ENCODE data around the gene RGS19. TPM values are rescaled to one million over a fixed set of nuclear protein-coding genes. Genes with fewer than 3 reads are reported as not detected.
A peak's percentile ranks its signal among the peaks of the same experiment; 100 is the strongest.

The RGS19 gene
- total RNA-seq, 1 experiment from 2014 or later = 32.0 TPM

DNA sequence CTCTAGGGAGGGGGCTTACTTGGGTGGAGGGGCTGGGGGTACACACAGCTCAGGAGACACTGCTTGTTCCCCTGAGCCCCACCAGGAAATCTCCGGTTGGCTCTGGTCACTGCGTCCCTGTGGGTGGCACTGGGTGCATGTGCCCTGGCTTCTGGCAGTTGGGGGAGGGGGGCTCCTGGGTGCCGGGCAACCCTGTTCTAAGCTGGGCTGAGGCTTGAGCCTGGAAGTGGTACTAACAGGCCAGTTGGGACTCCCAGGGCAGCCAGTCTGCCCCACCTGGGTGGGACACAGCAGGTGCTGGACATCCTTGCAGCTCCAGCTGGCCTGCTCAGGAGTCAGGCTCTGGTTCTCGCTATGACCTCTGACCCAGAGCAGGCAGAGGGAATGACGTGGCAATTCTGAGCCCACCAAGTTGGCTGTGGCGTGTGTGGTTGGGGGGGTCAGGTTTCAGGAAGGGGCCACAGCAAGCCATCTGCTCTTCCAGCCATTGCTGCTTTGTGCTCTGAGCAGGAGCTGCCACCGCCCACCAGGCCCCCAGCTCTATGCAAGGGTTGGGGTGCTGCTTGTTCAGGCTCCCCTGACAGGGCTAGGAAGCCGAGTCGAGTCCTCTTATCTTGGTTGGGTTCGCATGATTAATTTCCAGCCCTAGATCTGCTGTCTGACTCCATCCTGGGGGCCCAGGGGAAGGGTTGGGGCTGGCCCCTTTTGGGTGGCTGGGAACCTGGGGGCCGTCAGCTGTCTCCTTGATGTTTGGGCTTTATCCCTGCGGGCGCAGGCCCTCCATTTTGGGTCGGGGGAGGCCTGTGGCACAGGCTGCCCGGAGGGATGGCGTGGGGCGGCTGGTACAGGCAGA lies 42.7 kb downstream of the RGS19 start:
- CTCF ChIA-PET = interaction anchor here (1.3 kb wide), 1 partner anchor 56 kb away, joined by 3 read pairs; no protein-coding TSS in a partner anchor
- peaks cover 33% of the 10 kb centered on the region for H3K4me1 ChIP-seq (ENCODE audit: control insufficient read depth, insufficient read depth, low read length)
- 0 out of 2 replicates have a peak, but pooled peaks cover 2% of the 10 kb centered on the region for H3K36me3 ChIP-seq (ENCODE audit: control insufficient read depth, insufficient read depth, low read length)
- in situ Hi-C loops (cut with HindIII; ENCODE audit: low pct_unique_long_range_greater_than_20kb, low sequenced_read_pairs) (no loop called here), intact Hi-C loops (cut with micrococcal nuclease; ENCODE audit: unreplicated experiment) (no loop called here)
- BruUV-seq (replicated peaks) = no TSS peak
- ATAC-seq = no peak
- no peaks in the 10 kb centered on the region for H3K27me3 ChIP-seq (ENCODE audit: control insufficient read depth, insufficient read depth, low read length)
- no peak for TF ChIP-seq SIN3A (IDR thresholded peaks at IDR 0.05; ENCODE audit: borderline replicate concordance, insufficient read depth, low read depth, low read length)
- TF ChIP-seq, protein P1, sequence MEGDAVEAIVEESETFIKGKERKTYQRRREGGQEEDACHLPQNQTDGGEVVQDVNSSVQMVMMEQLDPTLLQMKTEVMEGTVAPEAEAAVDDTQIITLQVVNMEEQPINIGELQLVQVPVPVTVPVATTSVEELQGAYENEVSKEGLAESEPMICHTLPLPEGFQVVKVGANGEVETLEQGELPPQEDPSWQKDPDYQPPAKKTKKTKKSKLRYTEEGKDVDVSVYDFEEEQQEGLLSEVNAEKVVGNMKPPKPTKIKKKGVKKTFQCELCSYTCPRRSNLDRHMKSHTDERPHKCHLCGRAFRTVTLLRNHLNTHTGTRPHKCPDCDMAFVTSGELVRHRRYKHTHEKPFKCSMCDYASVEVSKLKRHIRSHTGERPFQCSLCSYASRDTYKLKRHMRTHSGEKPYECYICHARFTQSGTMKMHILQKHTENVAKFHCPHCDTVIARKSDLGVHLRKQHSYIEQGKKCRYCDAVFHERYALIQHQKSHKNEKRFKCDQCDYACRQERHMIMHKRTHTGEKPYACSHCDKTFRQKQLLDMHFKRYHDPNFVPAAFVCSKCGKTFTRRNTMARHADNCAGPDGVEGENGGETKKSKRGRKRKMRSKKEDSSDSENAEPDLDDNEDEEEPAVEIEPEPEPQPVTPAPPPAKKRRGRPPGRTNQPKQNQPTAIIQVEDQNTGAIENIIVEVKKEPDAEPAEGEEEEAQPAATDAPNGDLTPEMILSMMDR (IDR thresholded peaks at IDR 0.05) = no peak
- TF ChIP-seq, protein P2, sequence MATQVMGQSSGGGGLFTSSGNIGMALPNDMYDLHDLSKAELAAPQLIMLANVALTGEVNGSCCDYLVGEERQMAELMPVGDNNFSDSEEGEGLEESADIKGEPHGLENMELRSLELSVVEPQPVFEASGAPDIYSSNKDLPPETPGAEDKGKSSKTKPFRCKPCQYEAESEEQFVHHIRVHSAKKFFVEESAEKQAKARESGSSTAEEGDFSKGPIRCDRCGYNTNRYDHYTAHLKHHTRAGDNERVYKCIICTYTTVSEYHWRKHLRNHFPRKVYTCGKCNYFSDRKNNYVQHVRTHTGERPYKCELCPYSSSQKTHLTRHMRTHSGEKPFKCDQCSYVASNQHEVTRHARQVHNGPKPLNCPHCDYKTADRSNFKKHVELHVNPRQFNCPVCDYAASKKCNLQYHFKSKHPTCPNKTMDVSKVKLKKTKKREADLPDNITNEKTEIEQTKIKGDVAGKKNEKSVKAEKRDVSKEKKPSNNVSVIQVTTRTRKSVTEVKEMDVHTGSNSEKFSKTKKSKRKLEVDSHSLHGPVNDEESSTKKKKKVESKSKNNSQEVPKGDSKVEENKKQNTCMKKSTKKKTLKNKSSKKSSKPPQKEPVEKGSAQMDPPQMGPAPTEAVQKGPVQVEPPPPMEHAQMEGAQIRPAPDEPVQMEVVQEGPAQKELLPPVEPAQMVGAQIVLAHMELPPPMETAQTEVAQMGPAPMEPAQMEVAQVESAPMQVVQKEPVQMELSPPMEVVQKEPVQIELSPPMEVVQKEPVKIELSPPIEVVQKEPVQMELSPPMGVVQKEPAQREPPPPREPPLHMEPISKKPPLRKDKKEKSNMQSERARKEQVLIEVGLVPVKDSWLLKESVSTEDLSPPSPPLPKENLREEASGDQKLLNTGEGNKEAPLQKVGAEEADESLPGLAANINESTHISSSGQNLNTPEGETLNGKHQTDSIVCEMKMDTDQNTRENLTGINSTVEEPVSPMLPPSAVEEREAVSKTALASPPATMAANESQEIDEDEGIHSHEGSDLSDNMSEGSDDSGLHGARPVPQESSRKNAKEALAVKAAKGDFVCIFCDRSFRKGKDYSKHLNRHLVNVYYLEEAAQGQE (IDR thresholded peaks at IDR 0.05; ENCODE audit: insufficient read depth in 1 of 2, low read depth in 2 of 2, low read length in 1 of 2) = no peak
- no peak for TF ChIP-seq POLR2AphosphoS5 (IDR thresholded peaks at IDR 0.05; ENCODE audit: low read depth, low read length)
- no peak for TF ChIP-seq TCF7L2 (IDR thresholded peaks at IDR 0.05; ENCODE audit: low read depth, low read length)
- POLR2A ChIA-PET = no interaction called here
- H3K9me3 ChIP-seq (ENCODE audit: control insufficient read depth, insufficient read depth, low read depth, low read length) = no peaks in the 10 kb centered on the region
- no peak overlapping the region for H3K4me3 ChIP-seq (ENCODE audit: low read depth in 2 of 2, low read length in 2 of 2)
- no peak overlapping the region for H3K27ac ChIP-seq (ENCODE audit: low read length)
- DNase-seq (ENCODE audit: low read depth, low spot score) = no peak

DNA sequence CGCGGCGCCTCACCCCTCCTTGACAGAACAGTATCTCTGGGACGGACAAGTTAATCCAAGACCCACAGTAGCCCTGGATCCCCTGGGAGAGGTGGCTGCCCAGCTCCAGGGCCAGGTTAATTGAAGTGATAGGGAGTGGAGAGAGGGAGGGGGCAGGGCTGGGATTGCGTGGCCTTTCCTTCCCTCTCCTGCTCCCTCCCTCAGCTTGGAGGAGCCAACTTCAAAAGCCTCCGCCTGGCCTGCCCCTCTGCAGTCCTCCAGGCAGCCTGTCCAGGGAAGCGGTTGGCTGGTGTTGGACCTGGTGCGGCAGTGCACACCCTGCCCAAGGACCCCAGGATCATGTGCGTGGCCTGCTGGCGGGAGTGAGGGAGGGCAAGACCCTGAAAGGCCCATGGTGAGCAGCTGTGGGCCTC lies 43.4 kb downstream of the RGS19 start, which contains the start of gene C20orf204:
TSS of gene C20orf204 (plus strand) at position 250 of the 413 bp plus-strand sequence. CDS start at position 392, 142 bp downstream.
- ChIA-PET POLR2A (no interaction called here), CTCF (no interaction called here)
- BruUV-seq (replicated peaks) = no TSS peak
- no peak; the same call in 1 of the 2 replicates for TF ChIP-seq TCF7L2 (IDR thresholded peaks at IDR 0.05; ENCODE audit: low read depth, low read length)
- TF ChIP-seq SIN3A (IDR thresholded peaks at IDR 0.05; ENCODE audit: borderline replicate concordance, insufficient read depth, low read depth, low read length) = no peak
- TF ChIP-seq, protein P1 (IDR thresholded peaks at IDR 0.05) = no peak
- TF ChIP-seq, protein P2 (IDR thresholded peaks at IDR 0.05; ENCODE audit: insufficient read depth in 1 of 2, low read depth in 2 of 2, low read length in 1 of 2) = no peak
- no peak for TF ChIP-seq POLR2AphosphoS5 (IDR thresholded peaks at IDR 0.05; ENCODE audit: low read depth, low read length)
- Histone ChIP-seq H3K4me3 (ENCODE audit: low read depth in 2 of 2, low read length in 2 of 2) (no peak within 1 kb of the TSS), H3K36me3 (ENCODE audit: control insufficient read depth, insufficient read depth, low read length) (0 out of 2 replicates have a peak, but pooled peaks cover 2% of the 10 kb centered on the region), H3K27ac (ENCODE audit: low read length) (0 out of 2 replicates have a peak within 1 kb of the TSS, but pooled peaks have one; percentile 2), H3K27me3 (ENCODE audit: control insufficient read depth, insufficient read depth, low read length) (no peaks in the 10 kb centered on the region), H3K9me3 (ENCODE audit: control insufficient read depth, insufficient read depth, low read depth, low read length) (no peaks in the 10 kb centered on the region), H3K4me1 (ENCODE audit: control insufficient read depth, insufficient read depth, low read length) (peaks cover 33% of the 10 kb centered on the region)
- ATAC-seq (no peak), DNase-seq (ENCODE audit: low read depth, low spot score) (no peak)
- in situ Hi-C loops (cut with HindIII; ENCODE audit: low pct_unique_long_range_greater_than_20kb, low sequenced_read_pairs) (no loop called here), intact Hi-C loops (cut with micrococcal nuclease; ENCODE audit: unreplicated experiment) (no loop called here)

All from Panc1 (cell line).